Measurements from ENCODE around the gene CDKL1. TPM values are rescaled to one million over a fixed set of nuclear protein-coding genes. Genes with fewer than 3 reads are reported as not detected.

The CDKL1 gene
- total RNA-seq, 1 experiment from 2014 or later, result 11.3 TPM

- CTCF ChIA-PET, result interaction anchor here (0.6 kb wide), 1 partner anchor 464 kb away, joined by 5 read pairs; no protein-coding TSS in a partner anchor
- Histone ChIP-seq H3K4me3 (ENCODE audit: low read depth, low read length, poor library complexity, severe bottlenecking) (peak overlapping the region; percentile 85), H3K36me3 (ENCODE audit: insufficient read depth, low read length, poor library complexity, severe bottlenecking) (peaks cover 6% of the 10 kb centered on the region), H3K4me1 (ENCODE audit: insufficient read depth, low read length, poor library complexity, severe bottlenecking) (peaks cover 11% of the 10 kb centered on the region), H3K27ac (ENCODE audit: low read depth, low read length, poor library complexity, severe bottlenecking) (peak overlapping the region; percentile 94), H3K9me3 (ENCODE audit: low read depth, low read length, poor library complexity, severe bottlenecking) (no peaks in the 10 kb centered on the region), H3K27me3 (replicated peaks; ENCODE audit: insufficient read depth, low read depth, low read length, poor library complexity) (no peaks in the 10 kb centered on the region)
- TF ChIP-seq EZH2 (IDR thresholded peaks at IDR 0.05; ENCODE audit: borderline replicate concordance, low read depth, low read length, poor library complexity, severe bottlenecking), result no peak
- no peak for TF ChIP-seq CTCF (conservative IDR thresholded peaks at IDR 0.05; ENCODE audit: low read depth, low read length)
- DNase-seq (ENCODE audit: low spot score), result no peak
- intact Hi-C loops (cut with micrococcal nuclease; ENCODE audit: unreplicated experiment), result loop anchor here (1.0 to 5.0 kb wide), 2 partner anchors 195 to 445 kb away; no protein-coding TSS in a partner anchor
- POLR2A ChIA-PET (ENCODE audit: low non-redundant PET), result interaction anchor here (0.6 kb wide), 1 partner anchor 9 kb away, joined by 6 read pairs; no protein-coding TSS in a partner anchor
- BruUV-seq (replicated peaks), result no TSS peak
Measured at GRCh38 chr14:50312734-50313054, 84.0 kb downstream of the CDKL1 start.

- intact Hi-C loops (cut with micrococcal nuclease; ENCODE audit: unreplicated experiment), result loop anchor here (1.0 to 5.0 kb wide), 2 partner anchors 195 to 445 kb away; no protein-coding TSS in a partner anchor
Measured at GRCh38 chr14:50311972-50312733, 84.5 kb downstream of the CDKL1 start, which contains the start of the genes DMAC2L and L2HGDH. Gene DMAC2L, plus strand, starts transcription at chr14:50312324. Its CDS starts 9,164 bp downstream, at chr14:50321488. Gene L2HGDH, minus strand, starts transcription at chr14:50312229. Its CDS starts 79 bp downstream, at chr14:50312150.

More at GRCh38 chr14:50311972-50312733, 84.5 kb downstream of the CDKL1 start, which contains the start of the genes DMAC2L and L2HGDH:
- BruUV-seq (replicated peaks), result no TSS peak
- peaks cover 11% of the 10 kb centered on the region for H3K4me1 ChIP-seq (ENCODE audit: insufficient read depth, low read length, poor library complexity, severe bottlenecking)
- ChIA-PET POLR2A (ENCODE audit: low non-redundant PET) (interaction anchor here (0.6 kb wide), 1 partner anchor 8 kb away, joined by 6 read pairs; no protein-coding TSS in a partner anchor), CTCF (interaction anchor here (0.6 kb wide), 1 partner anchor 465 kb away, joined by 5 read pairs; no protein-coding TSS in a partner anchor)
- DNase-seq (ENCODE audit: low spot score), result peak; percentile 98
- TF ChIP-seq CTCF (conservative IDR thresholded peaks at IDR 0.05; ENCODE audit: low read depth, low read length), result no peak
- no peaks in the 10 kb centered on the region for H3K9me3 ChIP-seq (ENCODE audit: low read depth, low read length, poor library complexity, severe bottlenecking)
- peak within 1 kb of the TSS; percentile 94 for H3K27ac ChIP-seq (ENCODE audit: low read depth, low read length, poor library complexity, severe bottlenecking)
- H3K36me3 ChIP-seq (ENCODE audit: insufficient read depth, low read length, poor library complexity, severe bottlenecking), result peaks cover 6% of the 10 kb centered on the region
- peak within 1 kb of the TSS; percentile 85 for H3K4me3 ChIP-seq (ENCODE audit: low read depth, low read length, poor library complexity, severe bottlenecking)
- H3K27me3 ChIP-seq (replicated peaks; ENCODE audit: insufficient read depth, low read depth, low read length, poor library complexity), result no peaks in the 10 kb centered on the region
